GM18520 (cell line): ENCODE measurements around the gene FAM83C.
"Not testable (repeated sequence)": the region's sequence is repeated elsewhere in the genome, so short reads cannot be mapped to it uniquely, and the experiment has no call there.

Experiments
- ATAC-seq: cut with Tn5 transposase; IDR thresholded peaks from one replicate; pipeline ENCODE4 v1.9.1; 2021; ENCODE audit not compliant: unreplicated experiment

Gene FAM83C

GRCh38 chr20:35318502-35319157 lies 26.4 kb upstream of the FAM83C start:
- ATAC-seq = no peak

- ATAC-seq = no peak
Observed at GRCh38 chr20:35317416-35318210, 25.4 kb upstream of the FAM83C start.

- no peak for ATAC-seq
Observed at GRCh38 chr20:35316086-35316485, 23.9 kb upstream of the FAM83C start.

GRCh38 chr20:35315632-35316020 lies 23.4 kb upstream of the FAM83C start:
- ATAC-seq = not testable (repeated sequence)

GRCh38 chr20:35314816-35315631 lies 22.8 kb upstream of the FAM83C start:
- ATAC-seq = no peak

- ATAC-seq = no peak
Observed at GRCh38 chr20:35312318-35312717, 20.1 kb upstream of the FAM83C start.

- ATAC-seq = no peak
Observed at GRCh38 chr20:35311822-35312221, 19.6 kb upstream of the FAM83C start.

- no peak for ATAC-seq
Observed at GRCh38 chr20:35311409-35311808, 19.2 kb upstream of the FAM83C start.

GRCh38 chr20:35307666-35308653 lies 15.7 kb upstream of the FAM83C start:
- ATAC-seq = no peak

GRCh38 chr20:35306931-35307517 lies 14.8 kb upstream of the FAM83C start:
- no peak for ATAC-seq

- ATAC-seq = peak; percentile 52
Observed at GRCh38 chr20:35305682-35306556, 13.7 kb upstream of the FAM83C start.

- no peak for ATAC-seq
Observed at GRCh38 chr20:35304956-35305355, 12.7 kb upstream of the FAM83C start.

- no peak for ATAC-seq
Observed at GRCh38 chr20:35303735-35304491, 11.7 kb upstream of the FAM83C start.

GRCh38 chr20:35303382-35303734 lies 11.1 kb upstream of the FAM83C start:
- ATAC-seq = no peak

- ATAC-seq = no peak
Observed at GRCh38 chr20:35302421-35303335, 10.5 kb upstream of the FAM83C start.

- no peak for ATAC-seq
Observed at GRCh38 chr20:35301426-35301825, 9.2 kb upstream of the FAM83C start.

GRCh38 chr20:35300469-35301262 lies 8.4 kb upstream of the FAM83C start:
- no peak for ATAC-seq
